ENCODE results near the gene NINL. TPM values are rescaled to one million over a fixed set of nuclear protein-coding genes. Genes with fewer than 3 reads are reported as not detected.

The NINL gene
- total RNA-seq, 4 donors from 2014 or later, result 3.1 to 9.7 (median 5.7) TPM

DNA sequence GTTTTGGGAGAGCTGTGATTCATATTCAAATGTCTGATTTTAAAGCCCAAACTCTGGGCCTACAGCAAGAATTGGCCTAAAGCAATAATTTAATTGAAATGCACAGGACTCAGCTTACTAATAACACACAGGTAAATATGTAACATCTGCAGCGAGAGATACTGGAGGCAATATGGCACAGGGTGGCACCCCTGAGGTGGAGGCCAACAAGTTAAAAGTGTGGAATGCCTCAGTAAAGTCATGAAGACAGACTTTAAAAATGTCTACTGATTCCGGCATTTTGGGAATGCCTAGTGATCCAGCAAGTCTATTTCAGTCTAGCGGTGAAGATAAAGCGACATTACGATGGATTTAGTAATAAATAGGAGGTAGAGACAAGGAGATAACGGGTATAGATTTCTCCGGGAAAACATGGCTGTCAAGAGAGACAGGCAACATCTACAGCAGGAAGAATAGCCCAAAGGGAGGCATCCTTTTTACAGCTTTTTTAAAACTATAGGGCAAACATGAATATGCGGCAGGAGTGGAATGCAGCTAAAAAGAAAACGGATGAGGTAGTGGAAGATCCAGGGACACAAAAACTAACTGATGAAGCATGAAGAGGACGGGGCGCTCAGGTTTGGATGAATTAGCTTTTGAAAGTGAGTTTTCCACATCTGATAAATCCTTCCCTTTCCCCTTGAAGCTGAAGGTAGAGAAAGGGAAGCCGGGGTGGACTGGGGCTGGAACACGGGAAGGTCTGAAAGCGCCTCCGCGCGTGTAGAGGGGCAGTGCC lies 37.3 kb upstream of the NINL start:
- H3K9me3 ChIP-seq, result no peaks in the 10 kb centered on the region
- H3K36me3 ChIP-seq, result no peaks in the 10 kb centered on the region
- peak overlapping the region; percentile 92 to 96 (median 94) for H3K27ac ChIP-seq
- 38 to 67% methylated on average over 9 to 17 of the region's 17 CpGs for WGBS, 2 donors (ENCODE audit: low coverage in 1 of 2)
- intact Hi-C loops (cut with DNase I; ENCODE audit: low total_unique reads) (no loop called here), in situ Hi-C loops (cut with MboI; ENCODE audit: low pct_ligation_motif_present in 1 of 4, low pct_unique_long_range_greater_than_20kb in 1 of 4, low sequenced_read_pairs in 3 of 4) (loop anchor here in 1 of 4 donors (10.0 kb wide), 1 partner anchor 72 kb away; the partner anchor contains the start of gene ZNF337)
- no peaks in the 10 kb centered on the region for H3K27me3 ChIP-seq
- no peak for DNase-seq
- TF ChIP-seq EP300 (IDR thresholded peaks at IDR 0.05; ENCODE audit: low read depth) (no peak), POLR2A (IDR thresholded peaks at IDR 0.05) (no peak), POLR2AphosphoS5 (IDR thresholded peaks at IDR 0.05) (no peak)
- TF ChIP-seq, protein P1, sequence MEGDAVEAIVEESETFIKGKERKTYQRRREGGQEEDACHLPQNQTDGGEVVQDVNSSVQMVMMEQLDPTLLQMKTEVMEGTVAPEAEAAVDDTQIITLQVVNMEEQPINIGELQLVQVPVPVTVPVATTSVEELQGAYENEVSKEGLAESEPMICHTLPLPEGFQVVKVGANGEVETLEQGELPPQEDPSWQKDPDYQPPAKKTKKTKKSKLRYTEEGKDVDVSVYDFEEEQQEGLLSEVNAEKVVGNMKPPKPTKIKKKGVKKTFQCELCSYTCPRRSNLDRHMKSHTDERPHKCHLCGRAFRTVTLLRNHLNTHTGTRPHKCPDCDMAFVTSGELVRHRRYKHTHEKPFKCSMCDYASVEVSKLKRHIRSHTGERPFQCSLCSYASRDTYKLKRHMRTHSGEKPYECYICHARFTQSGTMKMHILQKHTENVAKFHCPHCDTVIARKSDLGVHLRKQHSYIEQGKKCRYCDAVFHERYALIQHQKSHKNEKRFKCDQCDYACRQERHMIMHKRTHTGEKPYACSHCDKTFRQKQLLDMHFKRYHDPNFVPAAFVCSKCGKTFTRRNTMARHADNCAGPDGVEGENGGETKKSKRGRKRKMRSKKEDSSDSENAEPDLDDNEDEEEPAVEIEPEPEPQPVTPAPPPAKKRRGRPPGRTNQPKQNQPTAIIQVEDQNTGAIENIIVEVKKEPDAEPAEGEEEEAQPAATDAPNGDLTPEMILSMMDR (IDR thresholded peaks at IDR 0.05), result no peak
- H3K4me1 ChIP-seq, result peaks cover 7 to 25% (median 16%) of the 10 kb centered on the region in 4 donors
- peak overlapping the region; percentile 61 to 88 (median 72) for H3K4me3 ChIP-seq

DNA sequence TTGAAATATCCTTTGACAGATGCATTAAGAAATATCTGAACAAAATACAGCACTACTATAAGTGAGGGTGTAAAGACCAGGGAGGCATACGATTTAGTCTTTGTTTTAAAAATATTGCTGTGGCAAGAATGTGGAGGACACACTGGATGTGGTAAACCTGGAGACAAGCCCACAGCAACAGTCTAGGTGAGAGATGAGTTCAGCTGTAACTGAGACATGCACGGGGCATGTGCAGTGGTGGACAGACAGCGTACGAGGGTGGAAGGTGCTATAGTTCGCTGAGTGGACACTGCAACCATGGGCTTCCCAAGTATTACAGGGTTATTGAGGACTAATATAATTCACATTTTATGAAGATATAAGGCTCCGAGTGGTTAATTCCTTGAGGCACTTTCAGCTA lies 36.7 kb upstream of the NINL start:
- 88 to 96% methylated on average over 2 to 6 of the region's 6 CpGs for WGBS, 2 donors (ENCODE audit: low coverage in 1 of 2)
- Histone ChIP-seq H3K4me1 (peaks cover 7 to 25% (median 16%) of the 10 kb centered on the region in 4 donors), H3K36me3 (no peaks in the 10 kb centered on the region), H3K27me3 (no peaks in the 10 kb centered on the region), H3K9me3 (no peaks in the 10 kb centered on the region), H3K27ac (no peak overlapping the region), H3K4me3 (no peak overlapping the region)
- intact Hi-C loops (cut with DNase I; ENCODE audit: low total_unique reads), result no loop called here
- no peak for DNase-seq
- TF ChIP-seq, protein P1 (IDR thresholded peaks at IDR 0.05), result no peak
- TF ChIP-seq EP300 (IDR thresholded peaks at IDR 0.05; ENCODE audit: low read depth) (no peak), POLR2A (IDR thresholded peaks at IDR 0.05) (no peak), POLR2AphosphoS5 (IDR thresholded peaks at IDR 0.05) (no peak)
- in situ Hi-C loops (cut with MboI; ENCODE audit: low pct_ligation_motif_present in 1 of 4, low pct_unique_long_range_greater_than_20kb in 1 of 4, low sequenced_read_pairs in 3 of 4), result loop anchor here in 1 of 4 donors (10.0 kb wide), 1 partner anchor 73 kb away; the partner anchor contains the start of gene ZNF337

DNA sequence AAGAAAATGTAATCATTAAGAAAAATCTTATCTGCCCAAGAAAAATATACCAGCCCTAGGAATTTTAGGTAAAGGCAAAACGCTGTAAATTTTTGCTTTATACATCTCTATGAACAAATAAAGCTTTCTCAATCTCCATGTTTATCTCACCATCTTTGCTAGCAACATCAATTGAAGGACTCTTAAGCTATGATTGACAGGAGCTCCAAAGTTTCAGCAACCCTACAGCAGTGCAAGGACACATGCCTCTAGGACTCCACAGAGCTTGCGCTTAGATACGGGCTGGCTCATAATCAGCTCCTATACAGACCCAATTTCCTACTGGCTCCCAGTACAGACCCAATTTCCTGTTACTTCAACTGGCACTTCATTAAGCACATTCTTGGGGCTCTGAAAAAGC lies 34.2 kb upstream of the NINL start:
- TF ChIP-seq POLR2AphosphoS5 (IDR thresholded peaks at IDR 0.05) (no peak), EP300 (IDR thresholded peaks at IDR 0.05; ENCODE audit: low read depth) (no peak), POLR2A (IDR thresholded peaks at IDR 0.05) (no peak)
- TF ChIP-seq, protein P1 (IDR thresholded peaks at IDR 0.05), result no peak
- peaks cover 7 to 18% (median 11%) of the 10 kb centered on the region in 4 donors for H3K4me1 ChIP-seq
- H3K27ac ChIP-seq, result no peak overlapping the region
- no peaks in the 10 kb centered on the region for H3K9me3 ChIP-seq
- in situ Hi-C loops (cut with MboI; ENCODE audit: low pct_ligation_motif_present in 1 of 4, low pct_unique_long_range_greater_than_20kb in 1 of 4, low sequenced_read_pairs in 3 of 4), result no loop called here
- DNase-seq, result no peak
- WGBS, 2 donors (ENCODE audit: low coverage in 1 of 2), result 90 to 97% methylated on average over 3 of the region's 3 CpGs
- no peak overlapping the region for H3K4me3 ChIP-seq
- intact Hi-C loops (cut with DNase I; ENCODE audit: low total_unique reads), result no loop called here
- no peaks in the 10 kb centered on the region for H3K27me3 ChIP-seq
- no peaks in the 10 kb centered on the region for H3K36me3 ChIP-seq

DNA sequence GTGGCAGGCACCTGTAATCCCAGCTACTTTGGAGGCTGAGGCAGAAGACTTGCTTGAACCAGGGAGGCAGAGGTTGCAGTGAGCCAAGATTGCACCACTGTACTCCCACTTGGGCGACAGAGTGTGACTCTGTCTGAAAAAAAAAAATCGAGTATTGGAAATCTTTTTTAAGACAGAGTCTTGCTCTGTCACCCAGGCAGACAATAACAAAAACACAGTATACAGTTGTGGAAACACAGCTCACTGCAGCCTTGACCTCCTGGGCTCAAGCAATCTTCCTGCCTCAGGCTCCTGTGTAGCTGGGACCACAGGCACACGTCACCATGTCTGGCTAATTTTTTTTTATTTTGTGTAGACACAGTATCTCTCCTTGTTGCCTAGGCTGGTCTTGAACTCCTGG lies 23.4 kb upstream of the NINL start:
- no peak for DNase-seq
- intact Hi-C loops (cut with DNase I; ENCODE audit: low total_unique reads) (no loop called here), in situ Hi-C loops (cut with MboI; ENCODE audit: low pct_ligation_motif_present in 1 of 4, low pct_unique_long_range_greater_than_20kb in 1 of 4, low sequenced_read_pairs in 3 of 4) (no loop called here)
- Histone ChIP-seq H3K27me3 (no peaks in the 10 kb centered on the region), H3K4me3 (no peak overlapping the region), H3K9me3 (no peaks in the 10 kb centered on the region), H3K4me1 (no peaks in the 10 kb centered on the region), H3K36me3 (no peaks in the 10 kb centered on the region), H3K27ac (no peak overlapping the region)
- 73% methylated on average over 3 of the region's 3 CpGs; no CpG with 5 or more reads in 1 of the 2 donors for WGBS, 2 donors (ENCODE audit: low coverage in 1 of 2)
- no peak for TF ChIP-seq EP300 (IDR thresholded peaks at IDR 0.05; ENCODE audit: low read depth)
- no peak for TF ChIP-seq POLR2A (IDR thresholded peaks at IDR 0.05)
- TF ChIP-seq, protein P1 (IDR thresholded peaks at IDR 0.05), result no peak
- no peak for TF ChIP-seq POLR2AphosphoS5 (IDR thresholded peaks at IDR 0.05)
